Stimulated activated CD4-positive, alpha-beta T cell treated with anti-CD3 and anti-CD28 coated beads, Interleukin-15, amount 100 ng/mL, for 24 hours (primary cell): ENCODE data around the gene SPINT2.
"Not testable (repeated sequence)": the region's sequence is repeated elsewhere in the genome, so short reads cannot be mapped to it uniquely, and the experiment has no call there.

Experiments
- DNase-seq: peaks from one replicate; pipeline ENCODE4 v3.0.0-alpha.2; 2020

Gene SPINT2

DNA sequence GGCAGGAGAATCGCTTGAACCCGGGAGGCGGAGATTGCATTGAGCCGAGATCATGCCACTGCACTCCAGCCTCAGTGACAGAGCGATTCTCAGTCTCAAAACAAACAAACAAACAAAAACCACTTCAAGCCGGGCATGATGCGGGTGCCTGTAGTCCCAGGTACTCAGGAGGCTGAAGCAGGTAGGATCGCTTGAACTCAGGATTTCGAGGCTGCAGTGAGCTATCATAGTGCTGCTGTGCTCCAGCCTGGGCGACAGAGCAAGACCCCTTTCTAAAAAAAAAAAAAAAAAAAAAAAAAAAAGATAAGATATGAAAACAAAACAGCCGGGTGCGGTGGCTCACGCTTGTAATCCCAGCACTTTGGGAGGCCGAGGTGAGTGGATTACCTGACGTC, 21.1 kb upstream of the SPINT2 start:
- DNase-seq: no peak

DNA sequence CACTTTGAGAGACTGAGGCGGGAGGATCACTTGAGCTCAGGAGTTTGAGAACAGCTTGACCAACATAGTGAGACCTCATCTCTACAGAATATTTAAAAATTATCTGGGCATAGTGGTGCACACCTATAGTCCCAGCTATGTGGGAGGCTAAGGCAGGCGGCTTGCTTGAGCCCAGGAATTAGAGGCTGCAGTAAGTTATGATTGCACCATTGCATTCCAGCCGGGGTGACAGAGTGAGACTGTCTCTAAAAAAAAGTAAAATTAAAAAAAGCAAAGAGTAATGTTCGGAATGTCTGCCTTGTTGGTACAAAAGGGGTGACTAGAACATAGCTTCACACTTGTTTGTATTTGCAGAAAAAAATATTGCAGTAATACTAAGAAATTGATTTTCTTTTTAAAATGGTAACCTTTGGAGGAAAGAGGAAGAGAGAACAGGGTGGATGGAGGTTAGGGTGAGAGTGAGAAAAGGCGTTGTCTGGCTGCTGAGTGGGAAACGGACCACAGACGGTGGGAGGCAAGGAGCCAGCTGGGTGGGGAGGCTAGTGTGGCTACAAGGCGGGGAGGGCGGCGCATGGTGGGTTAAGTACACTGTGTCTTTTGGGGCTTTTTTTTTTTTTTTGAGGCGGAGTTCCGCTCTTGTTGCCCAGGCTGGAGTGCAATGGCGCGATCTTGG, 18.4 kb upstream of the SPINT2 start:
- no peak for DNase-seq

GRCh38 chr19:38247126-38247525, 17.2 kb upstream of the SPINT2 start:
- DNase-seq: no peak

DNA sequence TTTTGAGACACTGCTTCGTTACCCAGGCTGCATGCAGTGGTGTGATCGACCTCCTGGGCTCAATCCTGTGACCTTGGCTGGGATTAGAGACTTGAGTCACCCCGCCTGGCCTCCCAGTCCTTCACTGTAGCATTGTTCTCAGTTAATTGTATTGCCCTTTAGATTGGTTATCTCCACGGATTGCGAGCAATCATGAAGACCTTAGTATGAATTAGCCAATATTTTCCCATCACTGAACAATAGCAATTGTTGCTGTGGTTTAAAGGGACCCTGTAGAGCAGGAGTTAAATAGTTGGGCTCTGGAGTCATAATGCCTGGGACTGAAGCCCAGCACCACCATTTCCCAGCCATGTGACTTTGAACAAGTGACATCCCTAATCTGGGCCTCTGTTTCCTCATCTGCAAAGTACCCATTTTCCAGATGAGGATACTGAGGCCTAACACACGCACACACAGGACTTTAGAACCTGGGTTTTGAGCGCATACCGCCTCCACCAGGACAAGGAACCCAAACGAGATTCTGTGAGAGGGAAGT, 16.6 kb upstream of the SPINT2 start:
- DNase-seq: no peak

DNA sequence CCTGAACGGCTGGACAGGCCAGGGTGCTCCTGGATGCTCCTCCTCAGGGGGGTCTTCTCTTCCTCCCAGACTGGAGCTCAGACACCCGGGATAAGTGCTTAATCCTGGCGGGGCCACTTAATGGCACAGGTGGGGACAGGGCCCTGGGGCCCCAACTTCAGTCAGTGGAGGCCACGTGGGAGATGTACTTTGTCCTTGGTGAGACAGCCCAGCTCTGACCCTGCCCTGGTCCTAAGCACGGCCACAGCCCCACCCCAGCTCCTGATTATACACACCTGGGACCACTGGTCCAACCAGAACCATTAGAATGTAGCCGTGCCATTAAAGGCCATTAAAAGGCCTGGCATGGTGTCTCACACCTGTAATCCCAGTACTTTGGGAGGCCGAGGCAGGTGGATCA, 16.0 kb upstream of the SPINT2 start:
- no peak for DNase-seq

- DNase-seq: no peak
Observed at GRCh38 chr19:38250428-38250820, 13.9 kb upstream of the SPINT2 start.

DNA sequence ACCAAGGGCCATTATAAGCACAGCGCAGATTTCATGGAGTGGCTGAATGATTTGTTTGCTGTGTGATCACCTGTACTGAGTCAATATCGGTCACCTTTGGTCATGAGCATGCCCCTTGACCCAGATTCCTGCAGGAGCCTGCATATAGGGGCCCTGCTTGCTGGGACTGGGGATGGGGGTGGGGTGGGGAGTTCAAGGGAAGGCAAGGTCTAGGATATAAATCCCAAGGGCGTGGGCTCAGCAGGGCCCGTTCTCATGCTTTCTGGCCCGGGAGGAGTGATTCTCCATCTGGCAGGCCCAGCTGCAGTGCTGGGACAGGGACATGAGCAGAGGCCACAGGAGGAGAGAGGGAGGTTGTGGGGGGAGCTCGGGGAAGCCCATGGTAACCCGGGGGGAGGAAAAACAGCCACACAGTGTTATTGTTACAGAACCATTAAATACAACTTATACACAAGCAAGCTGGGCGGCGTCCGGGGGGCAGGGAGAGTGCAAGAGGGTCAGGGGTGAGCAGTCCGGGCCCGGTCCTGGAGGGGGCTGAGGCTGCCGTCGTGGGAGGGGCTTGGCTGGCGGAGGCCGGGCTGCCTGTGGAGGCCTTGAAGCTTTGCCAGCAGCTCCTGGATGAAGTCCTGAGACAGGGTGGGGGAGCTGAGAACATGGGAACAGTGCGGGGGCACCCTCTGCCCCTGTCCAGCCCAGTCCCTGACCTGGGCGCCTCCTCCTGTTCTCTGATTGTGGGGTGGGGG, 13.4 kb upstream of the SPINT2 start:
- no peak for DNase-seq

- no peak for DNase-seq
Observed at GRCh38 chr19:38251564-38252051, 12.8 kb upstream of the SPINT2 start.

DNA sequence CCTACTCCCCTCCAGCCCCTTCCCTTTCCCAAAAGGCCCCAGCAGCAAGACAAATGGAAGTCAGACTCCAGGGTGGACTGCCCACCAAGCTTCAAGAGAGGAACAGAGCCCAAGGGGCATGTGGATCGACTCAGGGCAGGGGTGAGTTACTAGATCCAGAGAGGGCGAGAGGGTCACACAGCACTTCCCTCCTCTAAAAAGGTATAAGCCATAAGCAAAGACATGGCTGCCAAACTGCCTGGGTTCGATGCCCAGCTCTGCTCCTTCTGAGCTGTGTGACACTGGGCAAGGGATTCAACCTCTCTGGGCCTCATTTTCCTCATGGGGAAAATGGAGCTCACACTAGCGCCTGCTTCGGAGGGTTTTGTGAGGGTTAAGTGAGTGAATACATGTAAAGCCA, 12.0 kb upstream of the SPINT2 start:
- no peak for DNase-seq

DNA sequence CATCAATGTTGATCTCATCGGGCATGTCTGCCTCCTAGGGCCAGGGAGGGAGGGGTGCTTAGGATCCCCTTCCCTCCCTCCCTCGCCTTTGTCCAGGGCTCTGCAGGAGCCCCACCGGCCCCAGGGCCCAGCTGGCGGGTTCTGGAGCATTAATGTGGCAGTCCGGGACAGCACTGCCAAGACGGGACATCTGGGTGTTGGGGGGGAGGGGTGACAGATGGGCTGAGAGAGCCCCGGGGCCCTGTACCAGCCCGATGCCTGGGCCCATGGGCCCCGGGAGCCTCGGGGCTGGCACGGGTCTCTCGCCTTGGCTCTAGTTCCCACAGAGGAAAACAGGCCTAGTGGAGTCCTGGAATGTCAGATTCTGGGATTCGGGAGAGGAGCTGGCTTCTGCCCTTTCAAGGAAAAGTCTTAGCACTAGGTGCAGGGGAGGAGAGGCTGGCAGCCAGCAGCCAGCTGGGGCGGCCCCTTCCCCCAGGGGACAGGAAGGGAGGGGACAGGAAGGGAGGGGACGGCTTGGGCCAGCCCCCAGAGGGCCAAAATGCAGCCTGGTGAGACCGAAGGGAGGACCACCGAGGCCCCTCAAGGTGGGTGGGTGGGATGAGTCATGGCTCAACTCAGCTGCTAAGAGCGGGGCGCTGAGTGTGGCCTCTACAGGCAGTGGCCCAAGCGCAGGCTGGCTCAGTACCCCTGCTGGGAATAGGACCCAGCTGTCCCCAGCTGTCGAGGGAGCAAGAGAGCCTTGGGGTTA, 11.3 kb upstream of the SPINT2 start:
- DNase-seq: no peak

DNA sequence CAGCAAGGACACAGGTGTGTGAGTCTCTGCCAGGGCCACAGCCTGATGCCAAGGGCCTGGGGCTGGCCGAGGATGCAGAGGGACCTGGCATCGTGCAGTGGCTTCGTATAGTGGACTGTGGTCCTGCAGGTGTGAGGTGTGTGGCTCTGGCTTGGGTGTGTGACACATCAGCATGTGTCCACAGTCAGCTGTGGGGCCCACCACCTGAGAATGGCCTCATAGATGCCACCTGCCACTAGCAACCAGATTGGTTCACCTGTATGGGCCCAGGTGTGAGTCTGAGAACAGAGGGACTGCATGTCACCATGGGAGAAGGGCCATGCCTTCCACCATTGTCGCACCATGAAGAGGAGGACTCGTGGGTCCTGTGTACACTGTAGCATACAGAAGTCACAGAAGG, 10.6 kb upstream of the SPINT2 start:
- no peak for DNase-seq

GRCh38 chr19:38255383-38256014, 8.9 kb upstream of the SPINT2 start:
- DNase-seq: no peak

DNA sequence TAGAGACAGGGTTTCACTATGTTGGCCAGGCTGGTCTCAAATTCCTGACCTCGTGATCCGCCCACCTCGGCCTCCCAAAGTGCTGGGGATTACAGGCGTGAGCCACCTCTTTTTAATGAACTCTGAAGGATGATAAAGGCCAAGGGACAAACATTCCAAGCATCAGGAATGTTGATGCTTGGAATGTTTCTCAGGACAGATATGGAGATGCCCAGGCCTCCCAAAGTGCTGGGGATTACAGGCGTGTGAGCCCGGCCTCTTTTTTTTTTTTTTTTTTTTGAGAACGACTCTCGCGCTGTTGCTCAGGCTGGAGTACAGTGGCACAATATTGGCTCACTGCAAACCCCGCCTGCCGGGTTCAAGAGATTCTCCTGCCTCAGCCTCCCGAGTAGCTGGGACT, 2.4 kb upstream of the SPINT2 start:
- not testable (repeated sequence) for DNase-seq

GRCh38 chr19:38262585-38263268, 1.6 kb upstream of the SPINT2 start:
- no peak for DNase-seq

GRCh38 chr19:38263689-38264485, 486 bp upstream of the SPINT2 start:
- peak; percentile 87 for DNase-seq

GRCh38 chr19:38265213-38265861, 964 bp downstream of the SPINT2 start:
- DNase-seq: peak; percentile 14

DNA sequence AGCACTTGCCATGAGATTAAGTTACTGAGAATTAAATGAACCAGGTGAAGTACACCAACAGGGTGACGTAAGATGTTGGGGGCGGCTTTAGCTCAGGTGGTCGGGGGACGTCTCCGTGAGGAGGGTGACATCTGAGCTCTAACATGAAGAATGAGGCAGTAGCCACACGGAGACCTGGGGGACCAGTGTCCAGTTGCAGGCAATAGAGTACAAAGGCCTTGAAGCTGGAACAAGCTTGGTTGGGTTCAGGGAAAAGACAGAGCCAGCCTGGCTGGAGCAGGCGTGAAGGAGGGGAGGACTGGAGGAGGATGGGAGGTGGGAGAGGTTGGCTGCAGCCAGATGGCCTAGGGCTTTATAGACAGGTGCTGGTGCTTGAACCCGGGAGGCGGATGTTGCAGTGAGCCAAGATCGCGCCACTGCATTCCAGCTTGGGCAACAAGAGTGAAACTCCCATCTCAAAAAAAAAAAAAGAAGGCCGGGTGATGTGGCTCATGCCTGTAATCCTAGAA, 1.6 kb downstream of the SPINT2 start:
- DNase-seq: no peak

DNA sequence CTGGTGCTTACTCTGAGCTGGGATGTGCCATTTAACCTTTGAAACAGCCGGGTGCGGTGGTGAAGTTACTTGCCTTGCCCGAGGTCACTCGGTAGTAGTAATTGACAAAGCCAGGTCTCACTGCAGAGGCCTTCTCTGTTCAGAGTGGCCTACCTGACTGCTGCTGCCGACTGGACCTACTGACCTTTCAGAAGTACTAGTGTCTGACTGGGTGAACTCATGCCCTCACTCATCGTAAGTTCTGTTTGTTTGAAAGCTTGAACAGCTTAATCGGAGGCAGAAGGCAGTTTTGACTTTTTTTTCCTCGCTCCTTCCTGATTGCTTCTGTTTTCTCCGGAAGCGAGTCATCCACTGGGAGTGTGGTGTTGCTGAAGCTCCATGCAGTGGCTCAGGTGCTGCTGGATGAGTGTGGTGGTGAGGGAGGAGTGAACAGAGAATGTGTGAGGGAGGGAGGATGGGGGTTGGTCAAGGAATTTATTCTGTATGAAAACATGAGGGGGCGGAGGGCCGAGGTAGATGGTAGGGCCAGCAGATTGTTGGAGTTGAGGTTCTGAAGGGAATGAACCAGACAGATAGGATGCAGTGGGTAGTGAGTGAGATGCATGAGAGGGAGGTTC, 2.7 kb downstream of the SPINT2 start:
- no peak for DNase-seq

- no peak for DNase-seq
Observed at GRCh38 chr19:38267761-38268483, 3.5 kb downstream of the SPINT2 start.

DNA sequence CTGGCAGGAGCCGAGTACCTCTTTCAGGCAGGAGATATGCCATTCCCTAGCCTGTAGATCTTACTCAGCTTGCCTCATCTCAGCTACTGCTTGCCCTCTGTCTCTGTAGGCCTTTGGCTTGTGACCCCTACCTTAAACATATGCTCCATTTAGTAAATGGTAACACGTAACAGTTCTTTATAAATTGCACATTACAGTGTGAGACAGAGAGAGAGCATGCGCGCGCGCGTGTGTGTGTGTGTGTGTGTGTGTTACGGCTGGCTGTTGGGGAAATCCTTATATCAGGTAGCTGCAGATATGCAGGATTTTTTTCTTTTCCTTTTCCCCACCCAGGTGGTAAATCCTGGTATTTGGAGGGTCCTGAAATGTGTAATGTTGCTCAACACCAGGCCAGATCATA, 4.2 kb downstream of the SPINT2 start:
- no peak for DNase-seq
